HepG2 (cell line): ENCODE measurements around the gene CSTF1. TPM values are rescaled to one million over a fixed set of nuclear protein-coding genes. Genes with fewer than 3 reads are reported as not detected.

Source experiments
- ARID3A ChIP-seq: IDR thresholded peaks from 2 replicates; pipeline ENCODE4 v1.6.1; 2012; ENCODE audit warnings: low read depth, low read length, improper control_type of control experiment
- ATF3 ChIP-seq: sonication (generic); formaldehyde crosslinking; IDR thresholded peaks from 2 replicates; pipeline ENCODE4 v1.4.0; 2020; ENCODE audit warnings: missing genetic modification reagents
- ATF4 ChIP-seq, 2 experiments: fragments of 450-650 bp in 1 of 2; sonication (generic) in 1 of 2; formaldehyde crosslinking; IDR thresholded peaks; 2 replicates each; pipeline versions ENCODE4 v1.5.0 to v1.8.0; 2020 to 2022; ENCODE audit warnings: mild to moderate bottlenecking in 1 of 2, missing genetic modification reagents in 1 of 2
- CBX5 ChIP-seq: sonication (generic); formaldehyde crosslinking; IDR thresholded peaks from 2 replicates; pipeline ENCODE4 v1.4.0; 2020; ENCODE audit warnings: missing genetic modification reagents, borderline replicate concordance
- CREB3 ChIP-seq: sonication (generic); formaldehyde crosslinking; IDR thresholded peaks from 2 replicates; pipeline ENCODE4 v1.5.0; 2020; ENCODE audit warnings: missing genetic modification reagents
- DMTF1 ChIP-seq: sonication (generic); formaldehyde crosslinking; IDR thresholded peaks from 2 replicates; pipeline ENCODE4 v1.4.0; 2020; ENCODE audit warnings: mild to moderate bottlenecking, missing genetic modification reagents
- ETV6 ChIP-seq: sonication (generic); formaldehyde crosslinking; conservative IDR thresholded peaks from 2 replicates; pipeline ENCODE4 v1.4.0; 2020; ENCODE audit warnings: missing genetic modification reagents
- HBP1 ChIP-seq: IDR thresholded peaks from 2 replicates; pipeline ENCODE4 v1.6.1; 2016; ENCODE audit warnings: low read depth, control low read depth
- THAP8 ChIP-seq: sonication (generic); formaldehyde crosslinking; IDR thresholded peaks from 2 replicates; pipeline ENCODE4 v1.5.1; 2020; ENCODE audit warnings: missing genetic modification reagents, mild to moderate bottlenecking, borderline replicate concordance
- USF2 ChIP-seq, 2 experiments: sonication (generic) in 1 of 2; formaldehyde crosslinking in 1 of 2; IDR thresholded peaks; 2 replicates each; pipeline versions ENCODE4 v1.5.1 to v1.6.1; 2011 to 2020; ENCODE audit warnings: borderline replicate concordance in 1 of 2, low read depth in 1 of 2, low read length in 1 of 2, mild to moderate bottlenecking in 1 of 2, missing genetic modification reagents in 1 of 2, moderate library complexity in 1 of 2
- ZNF121 ChIP-seq: sonication (generic); formaldehyde crosslinking; IDR thresholded peaks from 2 replicates; pipeline ENCODE4 v1.5.0; 2020; ENCODE audit warnings: mild to moderate bottlenecking, missing genetic modification reagents
- ZNF17 ChIP-seq: sonication (generic); formaldehyde crosslinking; IDR thresholded peaks from 2 replicates; pipeline ENCODE4 v1.5.0; 2020; ENCODE audit warnings: mild to moderate bottlenecking, missing genetic modification reagents
- ZNF264 ChIP-seq: sonication (generic); formaldehyde crosslinking; IDR thresholded peaks from 2 replicates; pipeline ENCODE4 v1.4.0; 2020; ENCODE audit warnings: missing genetic modification reagents
- ZNF564 ChIP-seq: sonication (generic); formaldehyde crosslinking; IDR thresholded peaks from 2 replicates; pipeline ENCODE4 v1.8.1; 2023; ENCODE audit warnings: mild to moderate bottlenecking, missing genetic modification reagents
- ZNF670 ChIP-seq: sonication (generic); formaldehyde crosslinking; IDR thresholded peaks from 2 replicates; pipeline ENCODE4 v1.8.0; 2022; ENCODE audit warnings: mild to moderate bottlenecking, missing genetic modification reagents, borderline replicate concordance
- polyA plus RNA-seq, 8 experiments: library from polyadenylated mRNA; depleted of rRNA in 3 of 8; stranded (reverse) in 7 of 8; unstranded in 1 of 8; fragments of >200 nt; fragmentation: Illumina TruSeq in 4 of 8; extraction: Trizol in 4 of 8; gene quantifications; 2 replicates each; pipeline versions ENCODE4 v1.2.1 to v1.2.3, GENCODE V29; 2011 to 2016; ENCODE audit warnings: low read depth in 4 of 8, missing spikeins in 1 of 8, mixed read lengths in 1 of 8; ENCODE audit not compliant: insufficient read depth in 1 of 8
- total RNA-seq, 5 experiments: library from RNA; depleted of rRNA; stranded (reverse); fragments of >200 nt; fragmentation: Illumina TruSeq; extraction: Trizol; gene quantifications; 2 replicates each; pipeline ENCODE4 v1.2.3, GENCODE V29; 2016; ENCODE audit warnings: low read depth in 1 of 5

Gene CSTF1
- total and polyA plus RNA-seq, 2 of the 13 experiments (the other 11 are each of a cell fraction or from before 2014, with no cell fraction given) = 70.9 to 100 TPM

- TF ChIP-seq ATF3 (no peak), DMTF1 (CRISPR knock-in tag) (no peak), ZNF264 (CRISPR knock-in tag) (no peak), THAP8 (no peak), USF2 (IDR thresholded peaks at IDR 0.05; ENCODE audit: low read depth, low read length) (no peak), USF2 (CRISPR knock-in tag; IDR thresholded peaks at IDR 0.05; ENCODE audit: borderline replicate concordance) (no peak), HBP1 (no peak), ETV6 (no peak; the same call in 1 of the 2 replicates), ZNF670 (no peak), ATF4 (CRISPR knock-in tag; IDR thresholded peaks at IDR 0.05) (0 out of 4 replicates have a peak, but pooled peaks of 1 of the 2 experiments have one; percentile 7), CREB3 (CRISPR knock-in tag) (no peak), CBX5 (CRISPR knock-in tag) (peak; percentile 73; the same call in 1 of the 2 replicates), ZNF17 (CRISPR knock-in tag) (no peak), ZNF121 (CRISPR knock-in tag) (no peak), ARID3A (peak; percentile 54; the same call in 1 of the 2 replicates), ZNF564 (CRISPR knock-in tag) (peak; percentile 85)
Measured at GRCh38 chr20:56360133-56360907, 32.1 kb upstream of the CSTF1 start (continued).
